GM19438 (cell line): ENCODE data around the gene ZRANB1.

Source experiments
- ATAC-seq: cut with Tn5 transposase; IDR thresholded peaks from one replicate; pipeline ENCODE4 v1.9.1; 2021; ENCODE audit warnings: low read depth; ENCODE audit not compliant: unreplicated experiment

ZRANB1 gene

DNA sequence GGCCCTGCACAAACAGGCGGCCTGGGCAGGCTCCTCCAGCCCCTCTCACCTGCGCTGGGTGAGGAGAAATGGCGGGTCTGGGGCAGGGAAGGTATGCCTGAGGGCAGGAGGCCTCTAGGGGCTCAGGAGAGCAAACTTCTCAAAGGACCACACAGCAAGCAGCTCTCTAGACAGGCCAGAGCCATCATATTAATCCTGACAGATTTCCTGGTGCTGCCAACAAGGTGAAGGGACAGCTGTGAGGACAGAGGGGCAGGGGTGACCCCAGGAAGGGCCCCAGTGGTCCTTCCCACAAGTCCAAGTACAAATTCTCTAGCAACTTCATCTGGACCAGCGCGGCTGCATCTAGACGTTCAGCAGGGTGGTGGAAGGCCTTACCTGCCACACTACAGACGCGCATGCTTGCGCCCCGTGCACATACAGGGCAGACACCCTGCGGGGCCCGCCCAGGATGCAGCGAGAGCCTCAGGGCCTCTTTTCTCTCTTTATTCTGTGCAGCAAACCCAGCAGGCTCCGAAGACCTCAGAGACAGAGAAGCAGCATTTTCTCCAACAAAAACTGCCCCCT is 62.1 kb downstream of the ZRANB1 start:
- no peak for ATAC-seq

DNA sequence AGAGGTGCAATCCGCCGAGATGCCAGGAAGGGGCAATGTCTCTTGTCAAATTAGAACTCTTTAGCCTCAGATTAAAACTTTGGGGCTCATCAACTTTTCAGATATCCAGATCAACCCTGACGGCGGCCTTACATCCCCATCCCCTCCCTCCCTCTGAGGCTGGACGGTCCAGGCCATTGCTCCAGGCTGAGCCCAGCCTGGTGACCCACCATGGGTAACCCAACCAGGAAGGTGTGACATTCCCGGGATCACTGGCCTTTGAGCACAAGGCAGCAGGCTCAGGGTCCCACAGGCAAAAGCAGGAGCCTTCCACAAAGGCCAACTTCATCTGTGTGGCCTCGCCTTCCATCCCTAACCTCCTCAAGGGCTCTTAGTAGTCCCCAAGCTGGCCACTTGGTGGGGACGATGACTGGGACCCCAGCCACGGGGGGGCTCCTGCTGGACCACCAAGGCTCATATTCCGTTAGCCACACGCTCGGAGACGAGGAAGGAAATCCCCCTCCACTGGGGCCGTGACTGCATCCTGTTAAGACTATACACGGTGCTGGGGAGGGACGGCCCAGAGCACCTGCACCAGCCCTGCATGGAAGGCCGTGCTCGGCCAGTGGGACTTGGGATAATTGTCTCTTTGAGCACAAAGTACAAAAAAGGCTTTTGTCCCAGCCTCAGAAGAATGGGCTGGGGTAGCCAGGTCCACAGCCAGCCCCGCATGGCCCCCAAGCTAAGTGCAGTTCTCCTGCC is 62.8 kb downstream of the ZRANB1 start:
- ATAC-seq = no peak

DNA sequence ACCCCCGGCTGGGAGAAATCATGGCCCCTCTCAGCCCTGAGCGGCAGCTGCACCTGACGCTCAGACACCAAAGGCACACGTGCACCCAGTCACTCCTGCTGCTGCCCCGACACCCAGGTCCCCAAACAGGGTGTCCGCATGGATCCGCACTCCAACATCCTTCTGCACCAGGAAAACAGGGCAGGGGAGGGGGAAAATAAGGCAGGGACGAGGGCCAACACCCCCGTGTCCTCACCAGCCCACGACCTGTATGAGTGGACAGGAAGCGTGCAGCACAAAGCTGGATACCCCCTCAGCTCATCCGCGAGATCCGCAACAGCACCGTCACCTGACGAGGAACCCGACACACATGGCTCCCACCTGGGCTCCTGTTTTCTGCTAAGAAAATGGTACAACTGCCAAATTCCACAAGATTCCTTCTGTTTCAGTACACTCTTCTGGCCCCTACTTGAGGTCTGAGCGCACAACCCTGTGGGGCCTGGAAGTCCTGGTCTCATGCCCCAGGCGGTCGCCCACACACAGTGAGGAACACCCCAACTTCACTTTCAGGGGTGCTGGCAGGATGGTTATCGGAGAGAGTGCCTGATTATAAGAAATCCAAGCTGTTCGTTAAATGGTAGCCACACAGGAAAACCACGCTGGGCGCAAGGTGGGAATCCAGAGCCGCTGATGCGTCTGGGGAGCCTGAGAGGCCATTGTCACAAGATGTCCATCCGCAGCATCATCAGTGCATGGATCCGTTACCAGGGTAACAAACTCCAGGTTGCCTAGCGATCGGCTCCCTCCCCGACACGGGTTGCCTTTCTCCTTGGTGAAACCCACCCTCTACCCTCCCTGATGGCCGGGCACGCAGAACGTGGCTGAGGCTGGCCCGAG is 63.6 kb downstream of the ZRANB1 start:
- no peak for ATAC-seq

DNA sequence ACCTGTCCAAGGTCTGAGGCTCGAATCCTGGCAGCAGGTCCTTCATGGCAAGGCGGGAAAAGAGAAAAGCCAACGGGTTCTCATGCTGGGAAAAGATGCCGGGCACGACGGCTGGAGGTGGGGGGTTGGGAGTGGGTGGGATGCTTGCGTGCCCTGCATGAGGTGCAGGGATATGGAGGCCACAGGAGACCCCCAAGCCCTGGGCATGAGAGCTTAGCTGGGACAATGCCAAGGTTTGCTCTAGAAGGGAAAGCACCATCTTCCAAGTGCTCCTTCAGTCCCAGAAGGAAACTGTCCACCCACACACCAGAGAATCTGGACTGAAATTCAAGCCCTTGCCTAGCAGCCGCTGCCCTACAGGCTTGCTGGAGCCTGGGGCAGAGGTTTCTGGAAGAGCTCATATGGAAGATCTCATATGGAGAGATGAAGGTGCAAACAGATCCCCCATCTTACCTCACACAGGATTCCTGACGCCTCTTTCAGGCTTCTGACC is 64.3 kb downstream of the ZRANB1 start:
- no peak for ATAC-seq

DNA sequence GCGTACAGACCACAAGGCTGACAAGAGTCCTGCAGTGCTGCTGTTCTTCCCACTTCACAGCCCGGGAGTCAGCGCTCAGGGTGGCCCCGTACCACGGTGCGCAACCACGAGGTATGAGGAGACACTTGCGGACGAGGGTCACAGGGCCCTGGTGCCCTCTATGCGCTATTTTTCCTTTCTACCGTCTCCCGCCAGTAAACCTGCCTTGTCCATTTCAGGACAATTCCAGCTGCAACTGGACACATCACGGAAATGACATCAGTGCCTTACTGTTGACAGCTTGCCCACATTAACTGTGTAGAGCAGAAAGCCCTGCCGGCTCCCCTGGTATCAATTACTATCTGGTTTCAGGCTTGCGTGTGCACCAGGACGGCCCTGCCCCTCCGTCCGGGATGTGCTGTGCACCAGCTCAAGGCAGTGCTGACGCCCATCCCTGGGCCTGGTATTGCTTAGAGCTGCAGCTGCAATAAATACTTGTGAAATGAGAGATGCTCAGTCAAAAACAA is 65.1 kb downstream of the ZRANB1 start:
- no peak for ATAC-seq

DNA sequence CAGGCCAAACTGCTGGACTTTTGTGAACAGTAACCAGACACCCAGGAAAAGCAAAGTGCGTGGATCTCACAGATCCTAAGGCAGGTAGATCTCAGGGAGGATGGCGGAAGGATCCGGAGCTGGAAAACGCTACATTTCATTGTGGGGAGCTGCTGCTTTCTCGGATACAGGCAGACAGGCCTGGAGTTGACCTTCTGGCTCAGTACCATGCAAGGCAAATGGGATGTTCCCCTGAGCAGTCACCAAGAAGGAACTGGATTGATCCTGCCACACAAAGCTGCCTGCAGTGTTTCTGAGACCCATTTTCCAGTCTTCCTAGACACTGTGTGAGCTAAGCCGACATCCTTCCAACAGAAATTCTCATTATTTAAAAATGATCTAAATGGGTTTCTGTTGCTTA is 65.5 kb downstream of the ZRANB1 start:
- no peak for ATAC-seq

DNA sequence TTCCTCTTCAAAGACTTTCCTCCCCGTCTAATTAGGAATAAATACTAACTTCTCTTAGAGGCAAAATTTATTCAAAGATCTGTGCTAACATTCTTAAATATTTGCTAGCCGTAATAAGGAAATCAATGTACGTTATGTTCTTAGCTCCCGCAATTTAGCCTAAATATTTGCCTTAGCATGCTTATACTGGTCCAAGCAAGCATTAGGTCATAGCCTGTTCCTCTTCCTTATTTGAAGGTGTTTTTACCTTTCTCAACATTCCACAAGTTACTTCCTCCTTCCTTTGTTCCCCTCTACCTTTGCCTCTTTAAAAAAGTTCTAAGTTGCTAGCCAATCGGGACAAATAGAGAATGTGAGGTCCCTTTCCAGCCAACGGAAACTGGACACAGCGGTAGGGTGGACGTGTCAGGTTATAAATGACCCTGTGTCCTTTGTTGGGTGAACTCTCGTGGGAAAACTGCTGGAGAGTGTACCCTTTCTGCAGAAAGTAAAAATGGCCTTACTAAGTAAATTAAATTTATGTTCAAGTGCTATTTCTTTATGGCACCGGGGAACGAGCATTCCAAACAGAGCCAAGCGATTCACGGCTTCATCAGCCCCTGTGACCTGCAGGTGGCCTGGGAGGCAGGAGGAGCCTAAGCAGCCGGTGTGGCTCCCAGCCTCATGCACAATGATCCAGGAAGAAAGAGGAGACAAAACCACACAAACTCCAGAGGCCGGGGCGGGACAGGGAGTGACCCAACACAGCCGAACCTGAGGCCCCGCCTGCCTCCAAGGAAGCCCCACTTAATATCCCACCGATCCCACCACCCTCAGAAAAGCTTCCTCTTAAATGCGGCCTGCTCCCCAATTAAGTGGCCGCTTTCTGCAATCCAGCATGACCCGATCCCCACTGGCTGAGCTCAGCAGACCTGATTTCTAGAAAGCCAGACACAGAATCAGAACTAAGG is 67.0 kb downstream of the ZRANB1 start:
- no peak for ATAC-seq

DNA sequence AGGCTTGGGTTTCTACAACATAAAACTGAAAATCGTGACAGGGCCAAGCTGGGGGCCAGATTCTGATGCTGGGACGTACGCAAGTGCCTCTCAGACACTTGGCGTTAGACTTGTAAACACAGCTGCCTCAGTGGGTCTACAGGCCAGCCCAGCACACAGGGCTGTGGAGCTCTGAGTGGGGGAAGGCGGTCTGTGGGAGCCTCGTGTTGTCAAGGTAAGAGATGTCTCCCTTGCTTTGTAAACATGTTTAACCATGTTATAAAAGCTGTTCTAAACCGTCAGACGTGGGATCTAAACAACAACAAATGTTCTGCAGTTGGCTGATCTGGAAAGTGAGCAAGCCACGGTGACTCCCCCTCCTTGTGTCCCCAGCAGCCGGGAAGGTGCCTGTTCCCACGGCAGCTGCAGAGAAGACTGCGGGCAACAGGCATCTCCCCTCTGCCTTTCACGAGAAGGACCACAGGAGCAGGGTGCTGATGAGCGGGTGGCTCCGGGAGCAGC is 67.8 kb downstream of the ZRANB1 start:
- no peak for ATAC-seq

DNA sequence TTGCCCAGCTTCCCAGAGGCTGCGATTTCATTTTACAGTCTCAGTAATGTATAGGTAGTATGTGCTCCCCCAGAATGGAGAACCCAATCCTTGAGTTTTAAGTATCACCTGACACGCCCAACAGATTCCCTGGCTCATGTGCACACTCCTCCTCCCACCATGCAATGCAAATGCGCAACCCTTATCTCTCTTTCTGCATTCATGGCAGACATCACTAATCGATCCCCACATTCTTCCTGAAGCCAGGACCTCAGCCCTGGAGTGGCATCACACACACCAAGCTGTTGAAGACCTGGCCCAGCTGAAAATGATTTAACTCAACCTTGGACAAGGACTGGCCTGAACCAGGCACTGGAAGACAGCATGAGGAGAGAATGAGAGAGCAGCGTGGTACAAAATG is 68.4 kb downstream of the ZRANB1 start:
- no peak for ATAC-seq

DNA sequence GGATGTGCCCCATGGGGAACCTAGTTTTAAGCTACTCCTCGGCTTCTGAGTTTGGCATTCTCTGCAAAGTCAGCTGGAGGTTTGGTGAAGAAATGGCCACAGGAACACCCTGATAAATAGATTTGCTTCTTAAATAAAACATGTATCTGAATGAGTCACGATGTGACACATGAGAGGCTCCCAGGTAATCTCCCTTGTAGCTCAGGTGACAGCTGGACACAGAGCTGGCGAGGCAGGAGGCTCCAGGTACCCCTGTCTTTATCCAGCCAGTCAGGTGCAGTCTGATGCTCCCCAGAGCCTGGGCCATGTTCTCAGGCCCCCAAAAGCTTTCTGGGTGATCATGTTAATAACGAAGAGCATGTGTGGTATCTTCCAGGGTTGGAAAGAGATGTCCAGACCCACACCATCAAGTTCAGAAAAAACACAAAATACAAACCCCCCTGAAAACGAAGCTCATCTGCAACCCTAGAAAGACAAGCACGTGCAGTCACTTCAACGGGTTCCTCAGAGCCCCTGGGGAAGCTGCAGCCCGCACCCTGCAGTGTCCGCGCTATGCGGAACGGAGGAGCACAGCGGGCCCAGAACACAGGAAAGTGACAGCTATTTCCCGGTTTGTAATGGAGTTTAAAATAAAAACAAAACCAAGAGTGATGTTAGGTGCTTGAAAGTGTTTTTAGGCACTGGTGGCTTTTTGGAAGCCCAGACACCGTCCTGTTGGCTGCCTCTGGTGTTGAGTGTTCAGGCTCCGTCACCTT is 69.4 kb downstream of the ZRANB1 start:
- ATAC-seq = no peak

DNA sequence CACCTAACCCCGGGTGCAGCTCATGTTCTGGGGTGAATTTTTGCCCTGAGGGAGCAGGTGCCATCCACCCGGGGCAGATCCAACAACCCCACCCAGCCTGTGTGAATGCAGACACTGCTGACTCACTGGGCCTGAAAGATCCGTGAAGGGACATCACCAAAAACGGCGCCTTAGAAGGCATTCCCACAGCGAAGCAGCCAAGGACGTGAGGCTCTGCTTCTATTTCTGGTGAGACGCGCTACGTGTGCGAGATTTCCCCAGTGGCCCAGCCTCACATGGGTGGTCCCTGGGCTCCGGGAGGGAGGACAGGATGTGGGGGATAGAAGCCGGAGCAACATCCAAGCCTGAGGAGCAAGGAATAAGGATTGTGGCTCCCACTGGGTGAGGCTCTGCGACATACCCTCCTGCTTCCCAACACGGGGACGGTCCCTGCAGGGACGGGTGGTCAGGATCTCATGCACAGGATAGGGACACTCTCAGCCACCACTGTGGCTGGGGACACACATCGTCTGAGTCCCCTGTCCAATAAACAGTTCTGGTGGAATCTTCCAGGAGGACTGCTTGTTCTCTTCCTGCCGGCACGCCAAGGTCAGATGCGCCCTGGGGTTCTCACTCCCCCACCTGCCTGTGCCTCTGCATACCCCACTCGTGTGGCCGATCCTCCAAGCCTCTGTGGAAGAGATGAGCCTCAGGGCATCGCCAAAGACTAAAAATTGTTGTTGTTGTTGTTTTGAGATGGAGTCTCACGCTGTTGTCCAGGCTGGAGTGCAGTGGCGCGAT is 70.2 kb downstream of the ZRANB1 start:
- no peak for ATAC-seq

DNA sequence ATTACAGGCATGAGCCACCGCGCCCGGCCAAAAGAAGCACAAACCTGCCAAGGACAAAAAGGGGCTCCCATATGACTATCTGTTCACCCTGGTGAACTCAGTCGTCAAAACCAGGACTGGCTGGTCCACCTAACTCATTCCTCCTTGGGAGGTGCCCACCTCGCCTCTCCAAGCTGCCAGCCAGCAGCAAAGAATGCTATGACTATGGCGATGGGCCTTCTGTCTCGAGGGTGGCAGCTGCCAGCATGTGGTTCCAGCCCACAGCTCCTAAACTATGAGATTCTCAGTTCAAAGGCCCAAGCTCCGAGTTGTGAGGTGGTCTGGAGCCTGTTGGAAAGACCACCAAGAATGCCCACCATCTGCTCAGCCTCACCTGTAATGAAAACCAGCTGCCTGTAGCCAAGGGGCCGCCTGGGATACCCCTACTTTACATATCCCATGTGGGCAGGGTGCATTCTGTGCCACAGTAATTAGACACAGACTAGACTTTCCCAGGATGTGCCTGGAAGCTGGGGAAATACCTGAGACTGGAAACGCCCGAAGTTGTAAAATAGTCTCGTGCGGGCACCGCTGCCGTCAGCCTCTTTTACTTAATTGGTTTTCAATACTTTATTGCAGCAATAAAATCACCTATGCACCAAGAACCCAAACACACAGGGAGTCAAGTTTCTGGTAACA is 71.1 kb downstream of the ZRANB1 start:
- no peak for ATAC-seq

DNA sequence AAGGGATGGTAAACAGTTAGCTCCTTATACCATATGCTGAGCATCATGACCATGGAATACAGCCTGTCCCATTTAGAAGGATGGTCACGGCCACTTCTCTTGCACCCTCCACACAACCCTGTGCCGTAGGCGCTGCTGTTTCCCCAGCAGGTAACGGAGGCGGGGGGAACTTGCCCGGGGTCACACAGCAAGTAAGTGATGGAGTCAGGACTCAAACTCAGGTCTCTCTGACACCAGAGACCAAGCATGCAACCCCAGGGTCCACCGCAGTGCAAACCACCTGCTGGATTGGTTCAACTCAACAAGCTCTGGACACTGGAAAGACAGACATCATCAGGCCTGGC is 71.6 kb downstream of the ZRANB1 start:
- no peak for ATAC-seq

DNA sequence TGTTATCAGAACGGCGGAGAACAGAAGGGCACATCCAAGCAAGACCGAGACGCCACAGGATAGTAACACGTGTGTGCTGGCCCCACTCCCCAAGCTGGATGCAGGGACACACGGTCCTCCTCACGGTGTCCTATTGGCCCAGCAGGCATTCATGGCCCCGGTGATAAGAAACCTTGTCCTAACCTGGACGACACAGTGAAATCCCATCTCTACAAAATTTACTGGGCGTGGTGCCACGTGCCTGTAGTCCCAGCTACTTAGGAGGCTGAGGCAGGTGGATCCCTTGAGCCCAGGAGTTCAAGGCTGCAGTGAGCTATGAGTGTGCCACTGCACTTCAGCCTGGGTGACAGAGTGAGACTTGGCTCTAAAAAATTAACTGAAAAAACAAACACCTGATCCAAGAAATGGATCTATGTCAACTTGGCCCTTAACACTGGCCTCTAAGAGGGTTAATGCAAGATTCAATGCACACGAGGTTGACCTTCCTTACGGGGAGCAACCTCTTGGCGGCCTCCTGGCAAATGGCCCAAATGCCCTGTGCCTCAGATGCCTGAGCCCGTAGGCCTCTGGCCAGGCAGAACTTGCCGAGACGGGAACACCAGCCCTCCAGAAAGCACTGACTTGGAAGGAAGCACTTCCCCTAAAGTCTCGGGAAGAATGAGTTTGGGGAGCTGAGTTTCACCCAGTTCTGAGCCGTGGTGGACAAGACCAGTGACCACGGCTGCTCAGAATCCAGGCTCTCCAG is 72.3 kb downstream of the ZRANB1 start:
- ATAC-seq = no peak

DNA sequence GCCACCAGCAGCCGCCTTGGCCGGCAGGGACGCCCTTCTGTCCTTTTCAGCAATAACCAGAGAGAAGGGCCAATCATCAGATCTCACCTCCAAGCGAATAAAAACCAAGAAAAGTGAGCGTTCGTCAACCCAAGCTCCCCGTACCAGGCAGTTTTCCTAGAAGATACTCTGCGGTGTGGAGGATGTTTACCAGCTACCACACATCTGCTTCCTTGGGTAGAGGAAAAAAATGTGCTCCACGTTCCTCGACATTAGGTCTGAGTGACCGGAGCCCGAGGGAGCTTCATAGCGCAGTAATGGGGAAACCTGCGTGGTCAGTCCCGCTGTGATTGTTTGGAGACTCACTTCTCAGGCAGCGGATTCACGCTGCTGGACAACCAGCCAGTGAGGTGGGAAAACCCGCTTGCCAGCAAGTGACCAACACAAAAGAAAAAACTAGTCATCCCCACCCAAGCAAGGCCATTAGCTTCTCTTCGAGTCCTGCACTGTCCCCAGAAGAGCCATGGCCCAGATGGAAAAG is 73.0 kb downstream of the ZRANB1 start:
- no peak for ATAC-seq

DNA sequence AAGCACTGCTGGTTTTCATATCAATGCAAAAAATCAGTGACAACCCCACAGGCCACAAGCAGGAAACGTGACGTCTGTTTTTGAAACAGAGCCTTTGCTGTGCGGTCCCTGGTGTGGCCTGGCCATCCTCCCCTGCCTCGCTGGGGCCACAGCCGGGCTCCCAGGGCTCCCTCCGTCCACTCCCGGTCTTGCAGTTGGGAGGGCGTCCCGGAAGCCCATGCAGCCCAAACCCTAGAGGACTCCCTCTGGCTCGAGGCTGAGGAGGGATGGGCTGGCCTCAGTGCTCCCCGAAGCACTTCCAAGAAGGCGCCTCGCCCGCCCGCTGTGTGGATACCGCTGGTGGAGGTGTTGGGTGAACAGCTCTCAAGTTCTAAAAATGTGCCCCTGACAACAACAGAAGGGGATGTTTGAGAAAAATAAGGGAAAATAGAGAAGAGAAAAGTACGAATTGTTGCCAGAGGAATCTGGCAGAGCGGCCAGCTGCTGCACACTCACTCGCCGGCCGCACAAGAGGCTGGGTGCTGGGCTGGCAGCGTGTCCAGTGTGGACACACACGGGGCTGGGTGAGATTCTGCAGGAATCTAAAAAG is 73.5 kb downstream of the ZRANB1 start:
- no peak for ATAC-seq

DNA sequence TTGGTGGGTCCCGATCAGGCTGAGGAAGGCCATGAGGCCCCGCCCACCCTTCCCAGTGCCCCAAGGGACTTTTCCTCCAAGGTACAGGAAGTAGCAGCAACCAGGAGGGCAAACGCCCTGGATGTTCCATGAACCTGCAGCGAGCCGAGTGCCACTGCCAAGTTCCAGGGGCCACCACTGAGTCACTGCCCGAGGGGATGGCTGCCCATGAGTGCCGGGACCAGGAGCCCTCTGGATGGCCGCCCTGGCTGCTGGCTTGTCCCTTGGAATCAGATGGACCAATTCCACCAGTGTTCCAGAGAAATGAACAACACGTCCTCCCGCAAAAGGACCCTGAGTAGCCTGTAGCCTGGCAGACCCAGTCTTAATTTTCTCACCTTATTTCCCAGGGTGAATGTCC is 74.2 kb downstream of the ZRANB1 start:
- ATAC-seq = no peak
